Keratinocyte (primary cell): ENCODE measurements around the gene GUCY1A1. TPM values are rescaled to one million over a fixed set of nuclear protein-coding genes. Genes with fewer than 3 reads are reported as not detected.

ENCODE experiments used
- DNase-seq: peaks from one replicate; pipeline ENCODE4 v3.0.0-alpha.2; 2011; ENCODE audit warnings: low read depth, missing footprints, low spot score
- FAIRE-seq: peaks from 2 replicates; lab custom pipeline; 2011; peaks lifted over from hg19 to GRCh38; lab: Jason Lieb, UNC
- H2AFZ ChIP-seq: 2 replicates; pipeline ENCODE4 v1.6.0; 2012; ENCODE audit warnings: low read length, control low read depth, inconsistent platforms; ENCODE audit not compliant: control insufficient read depth
- H3K27ac ChIP-seq: 2 replicates; pipeline ENCODE4 v1.5.1; 2011; ENCODE audit warnings: low read length; ENCODE audit not compliant: control insufficient read depth, insufficient read depth
- H3K27me3 ChIP-seq: 3 replicates; pipeline ENCODE4 v1.6.0; 2011; ENCODE audit warnings: low read length; ENCODE audit not compliant: control insufficient read depth, insufficient read depth; ENCODE audit errors: extremely low read depth
- H3K36me3 ChIP-seq, 2 experiments: 2 replicates in 1 of 2; 3 replicates in 1 of 2; pipeline ENCODE4 v1.5.1; 2011; ENCODE audit warnings: low read length in 2 of 2, mild to moderate bottlenecking in 1 of 2; ENCODE audit not compliant: control insufficient read depth in 2 of 2, insufficient read depth in 2 of 2; ENCODE audit errors: extremely low read depth in 1 of 2
- H3K4me1 ChIP-seq: 3 replicates; pipeline ENCODE4 v1.5.1; 2011; ENCODE audit warnings: low read length; ENCODE audit not compliant: control insufficient read depth, insufficient read depth; ENCODE audit errors: extremely low read depth
- H3K4me2 ChIP-seq: 3 replicates; pipeline ENCODE4 v1.6.0; 2011; ENCODE audit warnings: low read depth, low read length; ENCODE audit not compliant: control insufficient read depth, insufficient read depth; ENCODE audit errors: extremely low read depth
- H3K4me3 ChIP-seq, 3 experiments: fragments of 200-600 bp in 1 of 3; sonication (generic) in 1 of 3; 2 replicates in 2 of 3; 3 replicates in 1 of 3; pipeline ENCODE4 v1.5.1; 2011 to 2016; ENCODE audit warnings: low read length in 3 of 3, mild to moderate bottlenecking in 3 of 3, control low read depth in 2 of 3, inconsistent platforms in 1 of 3, low read depth in 1 of 3, mixed read lengths in 1 of 3, mixed run types in 1 of 3, moderate library complexity in 1 of 3; ENCODE audit not compliant: control insufficient read depth in 2 of 3, insufficient read depth in 2 of 3; ENCODE audit errors: extremely low read depth in 1 of 3
- H3K79me2 ChIP-seq: 2 replicates; pipeline ENCODE4 v1.6.0; 2012; ENCODE audit warnings: low read length; ENCODE audit not compliant: control insufficient read depth, insufficient read depth
- H3K9ac ChIP-seq: 3 replicates; pipeline ENCODE4 v1.6.0; 2011; ENCODE audit warnings: low read length; ENCODE audit not compliant: control insufficient read depth, insufficient read depth; ENCODE audit errors: extremely low read depth
- H3K9me1 ChIP-seq: 3 replicates; pipeline ENCODE4 v1.6.0; 2011; ENCODE audit warnings: low read length; ENCODE audit not compliant: control insufficient read depth, insufficient read depth; ENCODE audit errors: extremely low read depth
- H3K9me3 ChIP-seq: 2 replicates; pipeline ENCODE4 v1.5.1; 2012; ENCODE audit warnings: low read depth, low read length; ENCODE audit not compliant: control insufficient read depth
- H4K20me1 ChIP-seq: 3 replicates; pipeline ENCODE4 v1.6.0; 2011; ENCODE audit warnings: low read length; ENCODE audit not compliant: control insufficient read depth, insufficient read depth; ENCODE audit errors: extremely low read depth
- CTCF ChIP-seq, 3 experiments: IDR thresholded peaks in 1 of 3; conservative IDR thresholded peaks in 1 of 3; optimal IDR thresholded peaks in 1 of 3; 2 replicates in 2 of 3; 3 replicates in 1 of 3; pipeline versions ENCODE3 to v1.5.1; 2011; ENCODE audit warnings: low read length in 3 of 3, mild to moderate bottlenecking in 3 of 3, moderate library complexity in 2 of 3, control low read depth in 1 of 3, inconsistent platforms in 1 of 3; ENCODE audit not compliant: insufficient read depth in 2 of 3; ENCODE audit errors: extremely low read depth in 1 of 3
- EZH2 ChIP-seq: IDR thresholded peaks from one replicate; pipeline ENCODE4 v1.6.1; 2012; ENCODE audit warnings: inconsistent platforms, mild to moderate bottlenecking, low read length, moderate library complexity
- dilution Hi-C: fragments of 300-500 bp; cut with MboI; formaldehyde crosslinking; loops from one replicate; pipeline ENCODE4 v1.7.0; 2020; ENCODE audit warnings: low sequenced_read_pairs; ENCODE audit not compliant: extremely low pct_ligation_motif_present
- polyA plus RNA-seq, 5 experiments: library from polyadenylated mRNA; depleted of rRNA in 3 of 5; stranded (reverse) in 3 of 5; stranded (forward) in 1 of 5; unstranded in 1 of 5; fragments of >200 nt; gene quantifications; 1 replicate in 1 of 5; 2 replicates in 3 of 5; 3 replicates in 1 of 5; pipeline versions ENCODE4 v1.2.1 to v1.2.3, GENCODE V29; 2011 to 2012; ENCODE audit warnings: missing spikeins in 2 of 5, low read depth in 1 of 5, low replicate concordance in 1 of 5

Gene GUCY1A1
- polyA plus RNA-seq, 1 donor (not counting 4 experiments of a cell fraction or from before 2014, with no cell fraction given), result 0.05 TPM

GRCh38 chr4:155632310-155632840 lies 34.3 kb upstream of the GUCY1A1 start:
- no peak for FAIRE-seq
- no peak overlapping the region for H2AFZ ChIP-seq
- TF ChIP-seq EZH2, result no peak
- no peak for TF ChIP-seq CTCF (optimal IDR thresholded peaks at IDR 0.05 in 1 of 3, IDR thresholded peaks at IDR 0.05 in 1 of 3, conservative IDR thresholded peaks at IDR 0.05 in 1 of 3; ENCODE audit: extremely low read depth in 1 of 3, insufficient read depth in 2 of 3, low read length in 3 of 3)

GRCh38 chr4:155638195-155638965 lies 28.3 kb upstream of the GUCY1A1 start:
- Histone ChIP-seq H3K9ac (no peak overlapping the region), H4K20me1 (no peaks in the 10 kb centered on the region), H3K36me3 (no peaks in the 10 kb centered on the region), H3K4me2 (no peak overlapping the region), H3K27me3 (no peaks in the 10 kb centered on the region), H3K9me3 (no peaks in the 10 kb centered on the region), H3K4me1 (no peaks in the 10 kb centered on the region), H2AFZ (no peak overlapping the region), H3K27ac (no peak overlapping the region), H3K9me1 (no peaks in the 10 kb centered on the region), H3K79me2 (no peaks in the 10 kb centered on the region), H3K4me3 (no peak overlapping the region)
- no peak for TF ChIP-seq EZH2
- TF ChIP-seq CTCF (optimal IDR thresholded peaks at IDR 0.05 in 1 of 3, IDR thresholded peaks at IDR 0.05 in 1 of 3, conservative IDR thresholded peaks at IDR 0.05 in 1 of 3; ENCODE audit: extremely low read depth in 1 of 3, insufficient read depth in 2 of 3, low read length in 3 of 3), result no peak
- DNase-seq, result no peak
- no peak for FAIRE-seq
- dilution Hi-C loops, result no loop called here

More at GRCh38 chr4:155632310-155632840, 34.3 kb upstream of the GUCY1A1 start:
- H3K36me3 ChIP-seq, result no peaks in the 10 kb centered on the region
- no peaks in the 10 kb centered on the region for H3K4me1 ChIP-seq
- H3K27me3 ChIP-seq, result no peaks in the 10 kb centered on the region
- no peaks in the 10 kb centered on the region for H3K79me2 ChIP-seq
- H3K9me1 ChIP-seq, result no peaks in the 10 kb centered on the region
- no peaks in the 10 kb centered on the region for H3K9me3 ChIP-seq
- H3K4me3 ChIP-seq, result no peak overlapping the region
- no peak for DNase-seq
- H3K4me2 ChIP-seq, result no peak overlapping the region
- dilution Hi-C loops, result no loop called here
- H3K27ac ChIP-seq, result no peak overlapping the region
- H4K20me1 ChIP-seq, result no peaks in the 10 kb centered on the region
- no peak overlapping the region for H3K9ac ChIP-seq
